GM23248 (cell line): Measurements from ENCODE around the gene HINT3. TPM values are rescaled to one million over a fixed set of nuclear protein-coding genes. Genes with fewer than 3 reads are reported as not detected.
"Not testable (repeated sequence)": the region's sequence is repeated elsewhere in the genome, so short reads cannot be mapped to it uniquely, and the experiment has no call there.

Experiments
- DNase-seq: peaks from one replicate; pipeline ENCODE4 v3.0.0-alpha.2; 2015
- H2AFZ ChIP-seq: fragments of 200-600 bp; sonication (generic); 2 replicates; pipeline ENCODE4 v1.6.1; 2016; ENCODE audit warnings: antibody characterized with exemption
- H3F3A ChIP-seq: fragments of 200-600 bp; sonication (generic); 2 replicates; pipeline ENCODE4 v1.6.1; 2016; ENCODE audit warnings: mild to moderate bottlenecking, antibody characterized with exemption, mixed run types; ENCODE audit not compliant: insufficient read depth
- H3K27ac ChIP-seq: fragments of 200-600 bp; sonication (generic); 2 replicates; pipeline ENCODE4 v1.5.1; 2016; ENCODE audit warnings: mild to moderate bottlenecking
- H3K27me3 ChIP-seq: fragments of 200-600 bp; sonication (generic); replicated peaks from 2 replicates; pipeline ENCODE4 v1.6.1; 2016; ENCODE audit warnings: mild to moderate bottlenecking; ENCODE audit not compliant: insufficient read depth
- H3K36me3 ChIP-seq: fragments of 200-600 bp; sonication (generic); 2 replicates; pipeline ENCODE4 v1.6.1; 2016; ENCODE audit warnings: low read depth, mild to moderate bottlenecking
- H3K4me1 ChIP-seq: fragments of 200-600 bp; sonication (generic); 2 replicates; pipeline ENCODE4 v1.6.1; 2016; ENCODE audit warnings: mild to moderate bottlenecking; ENCODE audit not compliant: insufficient read depth
- H3K4me2 ChIP-seq: fragments of 200-600 bp; sonication (generic); one replicate; pipeline ENCODE4 v1.6.1; 2016; ENCODE audit warnings: mild to moderate bottlenecking; ENCODE audit not compliant: unreplicated experiment
- H3K4me3 ChIP-seq: fragments of 200-600 bp; sonication (generic); 2 replicates; pipeline ENCODE4 v1.5.1; 2016; ENCODE audit warnings: mild to moderate bottlenecking
- H3K79me2 ChIP-seq: fragments of 200-600 bp; sonication (generic); 2 replicates; pipeline ENCODE4 v1.6.1; 2016; ENCODE audit warnings: mild to moderate bottlenecking; ENCODE audit not compliant: insufficient read depth
- H3K9ac ChIP-seq: fragments of 200-600 bp; sonication (generic); 2 replicates; pipeline ENCODE4 v1.6.1; 2016; ENCODE audit warnings: mild to moderate bottlenecking
- H3K9me2 ChIP-seq: fragments of 200-600 bp; sonication (generic); 2 replicates; pipeline ENCODE4 v1.6.1; 2016; ENCODE audit warnings: mixed run types, mild to moderate bottlenecking, moderate library complexity; ENCODE audit not compliant: insufficient read depth
- H3K9me3 ChIP-seq: fragments of 200-600 bp; sonication (generic); one replicate; pipeline ENCODE4 v1.6.1; 2017; ENCODE audit warnings: low read depth
- H4K20me1 ChIP-seq: fragments of 200-600 bp; sonication (generic); 2 replicates; pipeline ENCODE4 v1.6.0; 2016; ENCODE audit not compliant: insufficient read depth
- EZH2 ChIP-seq: fragments of 200-600 bp; sonication (generic); IDR thresholded peaks from 2 replicates; pipeline ENCODE4 v1.6.1; 2018; ENCODE audit warnings: antibody characterized with exemption, mild to moderate bottlenecking; ENCODE audit not compliant: insufficient read depth, poor library complexity, severe bottlenecking
- EZH2phosphoT487 ChIP-seq: fragments of 200-600 bp; sonication (generic); IDR thresholded peaks from 2 replicates; pipeline ENCODE4 v1.6.1; 2018; ENCODE audit warnings: antibody characterized with exemption, moderate library complexity, mild to moderate bottlenecking, low read depth; ENCODE audit not compliant: insufficient read depth
- WGBS, 2 experiments: methylation state at CpG; one replicate each; pipeline ENCODE4 v1.1.6; 2015 to 2017; ENCODE audit warnings: low lambda C conversion rate in 2 of 2, low coverage in 1 of 2; ENCODE audit errors: missing lambda C conversion rate in 2 of 2; 5-methylcytosine and 5-hydroxymethylcytosine counted together
- in situ Hi-C: fragments of 300-500 bp; cut with MboI; formaldehyde crosslinking; loops from 2 replicates; pipeline ENCODE4 v1.15.0; 2020
- polyA plus RNA-seq: library from polyadenylated mRNA; unstranded; fragments of >200 nt; fragmentation: Nextera tagmentation; extraction: Ambion mirVana; gene quantifications from 2 replicates; pipeline ENCODE4 v1.2.1, GENCODE V29; 2016
- total RNA-seq: library from RNA; depleted of rRNA; stranded (reverse); fragments of >200 nt; shearing (Covaris generic); gene quantifications from 2 replicates; pipeline ENCODE4 v1.2.3, GENCODE V29; 2014; rRNA removed

HINT3 gene
- total RNA-seq, result 20.5 and 21.8 TPM in 2 replicates
- 7.0 TPM in 2 replicates for polyA plus RNA-seq

- peak within 1 kb of the TSS; percentile 28 for H3K27ac ChIP-seq
- H3K4me2 ChIP-seq, result peak within 1 kb of the TSS; percentile 87
- TF ChIP-seq EZH2, result no peak
- TF ChIP-seq EZH2phosphoT487, result no peak
- H3K9me2 ChIP-seq, result no peaks in the 10 kb centered on the region
- peak; percentile 99 for DNase-seq
- no peaks in the 10 kb centered on the region for H3K36me3 ChIP-seq
- no peaks in the 10 kb centered on the region for H3K27me3 ChIP-seq
- no peaks in the 10 kb centered on the region for H3F3A ChIP-seq
- H3K4me3 ChIP-seq, result peak within 1 kb of the TSS; percentile 75
- 0 out of 2 replicates have a peak, but pooled peaks cover 12% of the 10 kb centered on the region for H3K4me1 ChIP-seq
- H3K79me2 ChIP-seq, result peaks cover 15% of the 10 kb centered on the region; the same call in 1 of the 2 replicates
- H3K9ac ChIP-seq, result peak within 1 kb of the TSS; percentile 76
- 2 to 3% methylated on average over 61 to 82 of the region's 82 CpGs for WGBS, 2 experiments
- H4K20me1 ChIP-seq, result no peaks in the 10 kb centered on the region
- in situ Hi-C loops, result loop anchor here (10.0 kb wide), 1 partner anchor 652 kb away; the partner anchor contains the start of gene HDDC2
- peak within 1 kb of the TSS; percentile 96 for H2AFZ ChIP-seq
- no peaks in the 10 kb centered on the region for H3K9me3 ChIP-seq
Observed at GRCh38 chr6:125956506-125957390, at the start of gene HINT3. Gene HINT3 (plus strand): TSS chr6:125956770. CDS start chr6:125956978, 208 bp downstream.

GRCh38 chr6:125910527-125910926 lies 46.0 kb upstream of the HINT3 start:
- peaks cover 17% of the 10 kb centered on the region for H3F3A ChIP-seq
- no peak overlapping the region for H3K4me2 ChIP-seq

DNA sequence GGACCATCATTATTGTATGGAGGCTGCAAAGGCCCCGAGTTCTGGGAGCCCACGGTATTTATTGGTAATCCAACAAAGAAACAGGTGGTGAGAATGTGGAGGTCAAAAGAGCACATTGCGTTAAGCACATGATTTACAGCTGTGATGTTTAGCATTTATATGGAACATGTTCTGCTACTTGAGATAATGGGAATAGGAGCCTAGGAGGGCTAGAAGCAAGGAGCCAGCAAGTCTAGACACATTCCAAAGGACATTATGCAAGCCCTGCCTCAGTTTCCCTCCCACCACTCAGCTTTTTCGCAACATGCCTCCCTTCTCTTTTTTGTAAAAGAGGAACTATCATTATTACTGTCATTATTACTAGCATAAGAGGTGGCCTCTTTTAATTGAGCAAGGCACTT lies 45.5 kb upstream of the HINT3 start:
- H3K9me2 ChIP-seq, in situ Hi-C loops, H3K9ac ChIP-seq, DNase-seq, H3K79me2 ChIP-seq, H3K27ac ChIP-seq, H2AFZ ChIP-seq, H3K4me3 ChIP-seq, H3K9me3 ChIP-seq, H3K36me3 ChIP-seq, H4K20me1 ChIP-seq, H3K4me2 ChIP-seq, H3K27me3 ChIP-seq: not testable (repeated sequence)
- Histone ChIP-seq H3F3A (peaks cover 17% of the 10 kb centered on the region), H3K4me1 (peaks cover 20% of the 10 kb centered on the region)
- WGBS, 2 experiments, result 58 to 65% methylated on average over 4 of the region's 4 CpGs

More at GRCh38 chr6:125910527-125910926, 46.0 kb upstream of the HINT3 start:
- Histone ChIP-seq H2AFZ (no peak overlapping the region), H3K27ac (no peak overlapping the region), H3K36me3 (no peaks in the 10 kb centered on the region), H3K4me1 (peaks cover 20% of the 10 kb centered on the region), H3K4me3 (no peak overlapping the region), H3K27me3 (no peaks in the 10 kb centered on the region), H3K9me3 (no peaks in the 10 kb centered on the region), H3K9ac (no peak overlapping the region), H3K9me2 (no peaks in the 10 kb centered on the region), H3K79me2 (no peaks in the 10 kb centered on the region), H4K20me1 (no peaks in the 10 kb centered on the region)
- in situ Hi-C loops, result no loop called here
- DNase-seq, result peak; percentile 67
- WGBS, 2 experiments, result 32 to 45% methylated on average over 3 of the region's 3 CpGs
- no peak for TF ChIP-seq EZH2
- TF ChIP-seq EZH2phosphoT487, result no peak

GRCh38 chr6:125912430-125912829 lies 44.1 kb upstream of the HINT3 start:
- H3K4me2 ChIP-seq, H3K27ac ChIP-seq: not testable (repeated sequence)
- WGBS, 2 experiments, result 71 to 79% methylated on average over 2 of the region's 2 CpGs

More at GRCh38 chr6:125912430-125912829, 44.1 kb upstream of the HINT3 start:
- H3K9me2 ChIP-seq, H2AFZ ChIP-seq, H3K9ac ChIP-seq, H4K20me1 ChIP-seq, H3K36me3 ChIP-seq, in situ Hi-C loops, H3K79me2 ChIP-seq, H3K9me3 ChIP-seq, DNase-seq, H3K4me3 ChIP-seq, H3K27me3 ChIP-seq: not testable (repeated sequence)
- Histone ChIP-seq H3K4me1 (peaks cover 20% of the 10 kb centered on the region), H3F3A (peaks cover 17% of the 10 kb centered on the region)
